Gastroesophageal sphincter (tissue), 3 donors: ENCODE measurements around the gene PET100.

Source experiments
- POLR2A ChIP-seq, 2 donors: fragments of 450-650 bp; IDR thresholded peaks; one replicate each; pipeline ENCODE4 v1.6.1; 2017; ENCODE audit warnings: antibody characterized with exemption in 2 of 2, mild to moderate bottlenecking in 2 of 2, moderate library complexity in 1 of 2
- TF ChIP-seq, protein P1 (sequence below), 4 experiments: fragments of 200-600 bp in 2 of 4; fragments of 450-650 bp in 2 of 4; sonication (generic) in 1 of 4; IDR thresholded peaks; one replicate each; pipeline ENCODE4 v1.5.1; 2017 to 2019; ENCODE audit warnings: antibody characterized with exemption in 4 of 4, mild to moderate bottlenecking in 2 of 4, moderate library complexity in 2 of 4

DNA sequence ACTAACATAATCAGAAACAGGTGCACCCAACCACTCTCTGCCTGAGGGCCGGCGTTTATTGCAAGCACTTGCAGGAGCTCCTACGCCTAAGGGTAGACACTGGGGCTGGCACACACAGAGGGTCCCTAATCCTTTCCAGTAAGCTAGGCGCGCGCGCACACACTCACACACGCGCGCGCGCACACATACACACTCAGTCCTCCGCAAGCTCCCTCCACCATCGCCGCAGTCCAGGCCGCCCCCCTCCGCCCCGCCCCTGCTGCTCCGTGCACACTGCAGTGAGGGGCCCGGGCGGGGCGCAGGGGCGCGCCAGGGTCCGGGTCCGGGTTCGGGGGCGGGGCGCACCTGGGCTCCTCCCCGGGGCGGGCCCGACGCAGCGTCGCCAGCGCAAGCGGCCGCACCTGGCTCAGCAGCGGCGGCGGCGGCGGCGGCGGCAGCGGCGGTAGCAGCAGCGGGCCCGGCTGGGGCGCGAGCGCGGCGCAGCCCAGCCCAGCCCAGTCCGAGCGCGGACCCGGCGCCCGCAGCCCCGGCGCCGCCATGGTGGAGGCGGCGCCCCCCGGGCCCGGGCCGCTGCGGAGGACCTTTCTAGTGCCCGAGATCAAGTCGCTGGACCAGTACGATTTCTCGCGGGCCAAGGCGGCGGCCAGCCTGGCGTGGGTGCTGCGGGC, 34.0 kb upstream of the PET100 start, which contains the start of gene CAMSAP3:
- TF ChIP-seq, protein P1, sequence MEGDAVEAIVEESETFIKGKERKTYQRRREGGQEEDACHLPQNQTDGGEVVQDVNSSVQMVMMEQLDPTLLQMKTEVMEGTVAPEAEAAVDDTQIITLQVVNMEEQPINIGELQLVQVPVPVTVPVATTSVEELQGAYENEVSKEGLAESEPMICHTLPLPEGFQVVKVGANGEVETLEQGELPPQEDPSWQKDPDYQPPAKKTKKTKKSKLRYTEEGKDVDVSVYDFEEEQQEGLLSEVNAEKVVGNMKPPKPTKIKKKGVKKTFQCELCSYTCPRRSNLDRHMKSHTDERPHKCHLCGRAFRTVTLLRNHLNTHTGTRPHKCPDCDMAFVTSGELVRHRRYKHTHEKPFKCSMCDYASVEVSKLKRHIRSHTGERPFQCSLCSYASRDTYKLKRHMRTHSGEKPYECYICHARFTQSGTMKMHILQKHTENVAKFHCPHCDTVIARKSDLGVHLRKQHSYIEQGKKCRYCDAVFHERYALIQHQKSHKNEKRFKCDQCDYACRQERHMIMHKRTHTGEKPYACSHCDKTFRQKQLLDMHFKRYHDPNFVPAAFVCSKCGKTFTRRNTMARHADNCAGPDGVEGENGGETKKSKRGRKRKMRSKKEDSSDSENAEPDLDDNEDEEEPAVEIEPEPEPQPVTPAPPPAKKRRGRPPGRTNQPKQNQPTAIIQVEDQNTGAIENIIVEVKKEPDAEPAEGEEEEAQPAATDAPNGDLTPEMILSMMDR (IDR thresholded peaks at IDR 0.05), result no peak
- TF ChIP-seq POLR2A (IDR thresholded peaks at IDR 0.05), result no peak
